K562 (cell line): Measurements from ENCODE around the gene COPS6. TPM values are rescaled to one million over a fixed set of nuclear protein-coding genes. Genes with fewer than 3 reads are reported as not detected.

Source experiments
- ATAC-seq: fragments of 200-7000 bp; cut with Tn5 transposase; 3 replicates; pipeline ENCODE4 v1.9.1; 2020; ENCODE audit warnings: moderate library complexity
- BruUV-seq: library from RNA; stranded (reverse); fragments of 400-500 nt; replicated peaks from 2 replicates; lab custom pipeline; 2021; lab: Mats Ljungman, UMichigan
- CTCF ChIA-PET: fragments of 300-600 bp; formaldehyde crosslinking; extraction: SDS; loops from one replicate; lab custom pipeline; 2021; ENCODE audit warnings: low intra/inter-chr PET ratio; lab: Yijun Ruan, JAX
- POLR2A ChIA-PET: fragments of 300-600, 350-650 bp; sonication (Branson Sonifier 250); formaldehyde crosslinking; extraction: SDS; loops from one replicate; lab custom pipeline; 2021; ENCODE audit warnings: antibody characterized with exemption, inconsistent platforms; lab: Yijun Ruan, JAX
- DNase-seq, 4 experiments: peaks; one replicate each; pipeline versions ENCODE4 v3.0.0 to v3.0.0-alpha.2; 2011 to 2018; ENCODE audit warnings: low spot score in 3 of 4, mixed read lengths in 3 of 4; ENCODE audit errors: extremely low read depth in 1 of 4
- FAIRE-seq: peaks from 2 replicates; lab custom pipeline; 2011; peaks lifted over from hg19 to GRCh38; lab: Jason Lieb, UNC
- H2AFZ ChIP-seq: 2 replicates; pipeline ENCODE4 v1.6.0; 2011; ENCODE audit warnings: low read depth, low read length, control low read depth, inconsistent platforms
- H3K27ac ChIP-seq: fragments of 200-600 bp; 3 replicates; pipeline ENCODE4 v1.8.0; 2011; ENCODE audit warnings: low read depth, mild to moderate bottlenecking, control low read depth, inconsistent platforms, low read length, moderate library complexity, mixed read lengths; ENCODE audit errors: extremely low read depth
- H3K27me3 ChIP-seq, 2 experiments: fragments of 300-600 bp in 1 of 2; 2 replicates in 1 of 2; 3 replicates in 1 of 2; pipeline versions ENCODE4 v1.6.0 to v1.8.0; 2011; ENCODE audit warnings: inconsistent platforms in 2 of 2, low read length in 2 of 2, mild to moderate bottlenecking in 1 of 2, mixed read lengths in 1 of 2, moderate library complexity in 1 of 2; ENCODE audit not compliant: control insufficient read depth in 2 of 2, insufficient read depth in 2 of 2
- H3K36me3 ChIP-seq: fragments of 300-600 bp; 3 replicates; pipeline ENCODE4 v1.8.0; 2011; ENCODE audit warnings: mild to moderate bottlenecking, low read length, inconsistent platforms; ENCODE audit not compliant: control insufficient read depth, insufficient read depth
- H3K4me1 ChIP-seq, 2 experiments: fragments of 200-600 bp in 1 of 2; replicated peaks in 1 of 2; 2 replicates in 1 of 2; 3 replicates in 1 of 2; pipeline versions ENCODE4 v1.5.1 to v1.8.0; 2011; ENCODE audit warnings: inconsistent platforms in 2 of 2, low read length in 2 of 2, mild to moderate bottlenecking in 1 of 2, mixed read lengths in 1 of 2, moderate library complexity in 1 of 2; ENCODE audit not compliant: control insufficient read depth in 2 of 2, insufficient read depth in 2 of 2
- H3K4me2 ChIP-seq: 2 replicates; pipeline ENCODE4 v1.6.1; 2011; ENCODE audit warnings: low read length, control low read depth, inconsistent platforms, mixed read lengths; ENCODE audit not compliant: insufficient read depth
- H3K4me3 ChIP-seq: fragments of 200-600 bp; sonication (generic), shearing (Covaris generic); 2 replicates; pipeline ENCODE4 v1.5.1; 2016; ENCODE audit warnings: control low read depth, inconsistent platforms
- H3K79me2 ChIP-seq: fragments of 200-600 bp; 3 replicates; pipeline ENCODE4 v1.8.0; 2011; ENCODE audit warnings: low read length, inconsistent platforms; ENCODE audit not compliant: control insufficient read depth, insufficient read depth
- H3K9ac ChIP-seq, 2 experiments: 2 replicates each; pipeline versions ENCODE4 v1.6.0 to v1.6.1; 2011; ENCODE audit warnings: low read depth in 2 of 2, low read length in 2 of 2, control low read depth in 1 of 2, inconsistent platforms in 1 of 2, mild to moderate bottlenecking in 1 of 2, mixed read lengths in 1 of 2; ENCODE audit not compliant: insufficient read depth in 1 of 2
- H3K9me1 ChIP-seq: one replicate; pipeline ENCODE4 v1.6.0; 2011; ENCODE audit warnings: inconsistent platforms, mild to moderate bottlenecking, low read length, moderate library complexity; ENCODE audit not compliant: control insufficient read depth, insufficient read depth
- H3K9me3 ChIP-seq: replicated peaks from 2 replicates; pipeline ENCODE4 v1.5.1; 2011; ENCODE audit warnings: low read depth, low read length, inconsistent platforms; ENCODE audit not compliant: control insufficient read depth, insufficient read depth
- H4K20me1 ChIP-seq: replicated peaks from 2 replicates; pipeline ENCODE4 v1.6.1; 2011; ENCODE audit warnings: low read length, inconsistent platforms, mixed read lengths; ENCODE audit not compliant: control insufficient read depth, insufficient read depth
- BCOR ChIP-seq: fragments of 450-650 bp; IDR thresholded peaks from 2 replicates; pipeline ENCODE4 v1.6.1; 2016
- CBFB ChIP-seq: sonication (generic); formaldehyde crosslinking; IDR thresholded peaks from 2 replicates; pipeline ENCODE4 v1.4.0; 2020; ENCODE audit warnings: mild to moderate bottlenecking, missing genetic modification reagents
- GATA2 ChIP-seq: sonication (generic); formaldehyde crosslinking; IDR thresholded peaks from 2 replicates; pipeline ENCODE4 v1.4.0; 2020; ENCODE audit warnings: mild to moderate bottlenecking, missing genetic modification reagents
- HDGF ChIP-seq: fragments of 450-650 bp; IDR thresholded peaks from 2 replicates; pipeline ENCODE4 v1.6.1; 2016
- HNRNPL ChIP-seq: fragments of 200-400 bp; formaldehyde crosslinking; IDR thresholded peaks from 2 replicates; pipeline ENCODE4 v1.6.1; 2017; ENCODE audit warnings: low read depth, mild to moderate bottlenecking, low read length
- KDM1A ChIP-seq, 2 experiments: fragments of 450-650 bp; IDR thresholded peaks; 2 replicates each; pipeline ENCODE4 v1.6.1; 2016; ENCODE audit warnings: mild to moderate bottlenecking in 2 of 2
- MIER1 ChIP-seq: fragments of 450-650 bp; IDR thresholded peaks from 2 replicates; pipeline ENCODE4 v1.6.1; 2016; ENCODE audit warnings: antibody characterized with exemption, mild to moderate bottlenecking, low read depth
- RBM25 ChIP-seq: fragments of 200-400 bp; formaldehyde crosslinking; IDR thresholded peaks from 2 replicates; pipeline ENCODE4 v1.6.1; 2018; ENCODE audit warnings: low read length, low read depth, moderate library complexity; ENCODE audit not compliant: severe bottlenecking
- SMARCE1 ChIP-seq: fragments of 450-650 bp; IDR thresholded peaks from 2 replicates; pipeline ENCODE4 v1.7.1; 2016; ENCODE audit warnings: mild to moderate bottlenecking
- SREBF2 ChIP-seq: sonication (generic); formaldehyde crosslinking; IDR thresholded peaks from 2 replicates; pipeline ENCODE4 v1.4.0; 2020; ENCODE audit warnings: mild to moderate bottlenecking, missing genetic modification reagents
- ZC3H4 ChIP-seq: sonication (generic); formaldehyde crosslinking; IDR thresholded peaks from 2 replicates; pipeline ENCODE4 v1.9.0; 2021; ENCODE audit warnings: missing genetic modification reagents, borderline replicate concordance
- ZNF121 ChIP-seq: sonication (generic); formaldehyde crosslinking; conservative IDR thresholded peaks from 2 replicates; pipeline ENCODE4 v1.8.0; 2022; ENCODE audit warnings: missing genetic modification reagents
- WGBS: fragments of 100-300 bp; shearing (Covaris generic); methylation state at CpG from one replicate; pipeline ENCODE4 v1.1.6; 2016; ENCODE audit warnings: low coverage, mixed read lengths; ENCODE audit not compliant: insufficient coverage; ENCODE audit errors: missing lambda C conversion rate; 5-methylcytosine and 5-hydroxymethylcytosine counted together
- in situ Hi-C: fragments of 300-500 bp; cut with MboI; formaldehyde crosslinking; loops from 4 replicates; pipeline ENCODE4 v1.15.0; 2018; ENCODE audit warnings: inconsistent platforms, mixed read lengths
- intact Hi-C: fragments of 100-400 bp; cut with micrococcal nuclease; formaldehyde crosslinking; loops from 2 replicates; pipeline ENCODE4 v1.14.2; 2022
- polyA plus RNA-seq, 8 experiments: library from polyadenylated mRNA; depleted of rRNA in 4 of 8; stranded (reverse) in 5 of 8; unstranded in 3 of 8; fragments of >200 nt; fragmentation: Nextera tagmentation in 2 of 8; fragmentation: Illumina TruSeq in 1 of 8; extraction: Ambion mirVana in 2 of 8; extraction: Trizol in 1 of 8; gene quantifications; 2 replicates each; pipeline versions ENCODE4 v1.2.1 to v1.2.3, GENCODE V29; 2011 to 2014; ENCODE audit warnings: inconsistent platforms in 1 of 8, missing spikeins in 1 of 8
- total RNA-seq, 7 experiments: library from RNA; depleted of rRNA in 6 of 7; stranded (reverse); fragments of >200 nt in 6 of 7; fragmentation: Illumina TruSeq in 2 of 7; extraction: Trizol in 2 of 7; gene quantifications; 2 replicates each; pipeline versions ENCODE4 v1.2.1 to v1.2.3, GENCODE V29; 2011 to 2021; ENCODE audit warnings: low replicate concordance in 1 of 7
- TF ChIP-seq, protein P1 (sequence below): sonication (generic); formaldehyde crosslinking; IDR thresholded peaks from 2 replicates; pipeline ENCODE4 v1.8.1; 2023; ENCODE audit warnings: missing genetic modification reagents, mild to moderate bottlenecking, borderline replicate concordance
- TF ChIP-seq, protein P2 (sequence below), 2 experiments: fragments of 450-650 bp; IDR thresholded peaks; 2 replicates each; pipeline ENCODE4 v1.6.1; 2018; ENCODE audit warnings: mild to moderate bottlenecking in 2 of 2, low read depth in 1 of 2; ENCODE audit not compliant: partially characterized antibody in 2 of 2

Gene COPS6
- total and polyA plus RNA-seq, 9 of the 15 experiments (the other 6 are each of a cell fraction or from before 2014, with no cell fraction given): 63.0 to 331 (median 168) TPM

DNA sequence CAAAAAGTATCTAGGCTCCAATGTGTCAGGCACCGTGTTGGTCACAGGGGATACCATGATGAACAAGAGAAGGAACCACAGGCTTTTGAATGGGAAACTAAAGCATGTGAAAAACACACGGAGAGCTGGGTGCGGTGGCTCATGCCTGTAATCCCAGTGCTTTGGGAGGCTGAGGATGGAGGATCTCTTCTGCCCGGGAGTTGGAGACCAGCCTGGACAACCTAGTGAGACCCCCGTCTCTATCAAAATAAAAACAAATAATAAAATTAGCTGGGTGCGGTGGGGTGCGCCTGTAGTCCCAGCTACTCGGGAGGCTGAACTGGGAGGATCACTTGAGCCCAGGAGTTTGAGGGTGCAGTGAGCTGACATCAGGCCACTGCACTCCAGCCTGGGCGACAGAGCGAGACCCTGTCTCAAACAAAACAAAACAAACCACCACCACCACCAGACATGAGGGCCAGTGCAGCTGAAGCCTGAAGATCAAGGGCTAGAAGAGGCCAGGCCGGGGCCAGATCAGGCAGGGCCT lies 611 bp upstream of the COPS6 start:
- intact Hi-C loops: no loop called here
- Histone ChIP-seq H2AFZ (peak overlapping the region; percentile 93), H3K27ac (peak overlapping the region; percentile 97), H3K4me2 (peak overlapping the region; percentile 96), H3K4me1 (peaks cover 26 to 28% of the 10 kb centered on the region in 2 experiments), H3K4me3 (peak overlapping the region; percentile 87), H3K27me3 (no peaks in the 10 kb centered on the region), H3K9me1 (no peaks in the 10 kb centered on the region), H3K9ac (peak overlapping the region; percentile 96 to 97), H3K36me3 (peaks cover 34% of the 10 kb centered on the region), H4K20me1 (peaks cover 13% of the 10 kb centered on the region; the same call in 1 of the 2 replicates), H3K79me2 (peaks cover 19% of the 10 kb centered on the region), H3K9me3 (no peaks in the 10 kb centered on the region)
- CTCF ChIA-PET: interaction anchor here (0.6 kb wide), 1 partner anchor 45 kb away, joined by 3 read pairs; no protein-coding TSS in a partner anchor
- in situ Hi-C loops: no loop called here
- POLR2A ChIA-PET: interaction anchor here (0.7 to 7.9 kb wide), 5 partner anchors 9 to 593 kb away, joined by 3 to 115 read pairs (median 3); partner anchors contain the start of genes AP4M1 and MCM7
- no peak; the same call in 2 of the 3 replicates for ATAC-seq
- TSS peak; percentile 39 for BruUV-seq
- no peak for DNase-seq
- WGBS: 72% methylated on average over 11 of the region's 11 CpGs
- FAIRE-seq: no peak
- TF ChIP-seq SMARCE1 (peak; percentile 34; the same call in 1 of the 2 replicates), CBFB (CRISPR knock-in tag) (peak; percentile 45; the same call in 1 of the 2 replicates), ZNF121 (CRISPR knock-in tag) (peak; percentile 76), KDM1A (IDR thresholded peaks at IDR 0.05) (peak in 1 of 2 experiments; percentile 47; a peak in 1 of 4 replicates), GATA2 (0 out of 2 replicates have a peak, but pooled peaks have one; percentile 26), RBM25 (peak; percentile 19), MIER1 (peak; percentile 51; the same call in 1 of the 2 replicates), BCOR (peak; percentile 69), HDGF (peak; percentile 65; the same call in 1 of the 2 replicates), ZC3H4 (peak; percentile 78; the same call in 1 of the 2 replicates), SREBF2 (CRISPR knock-in tag) (0 out of 2 replicates have a peak, but pooled peaks have one; percentile 29), HNRNPL (no peak)
- TF ChIP-seq, protein P1, sequence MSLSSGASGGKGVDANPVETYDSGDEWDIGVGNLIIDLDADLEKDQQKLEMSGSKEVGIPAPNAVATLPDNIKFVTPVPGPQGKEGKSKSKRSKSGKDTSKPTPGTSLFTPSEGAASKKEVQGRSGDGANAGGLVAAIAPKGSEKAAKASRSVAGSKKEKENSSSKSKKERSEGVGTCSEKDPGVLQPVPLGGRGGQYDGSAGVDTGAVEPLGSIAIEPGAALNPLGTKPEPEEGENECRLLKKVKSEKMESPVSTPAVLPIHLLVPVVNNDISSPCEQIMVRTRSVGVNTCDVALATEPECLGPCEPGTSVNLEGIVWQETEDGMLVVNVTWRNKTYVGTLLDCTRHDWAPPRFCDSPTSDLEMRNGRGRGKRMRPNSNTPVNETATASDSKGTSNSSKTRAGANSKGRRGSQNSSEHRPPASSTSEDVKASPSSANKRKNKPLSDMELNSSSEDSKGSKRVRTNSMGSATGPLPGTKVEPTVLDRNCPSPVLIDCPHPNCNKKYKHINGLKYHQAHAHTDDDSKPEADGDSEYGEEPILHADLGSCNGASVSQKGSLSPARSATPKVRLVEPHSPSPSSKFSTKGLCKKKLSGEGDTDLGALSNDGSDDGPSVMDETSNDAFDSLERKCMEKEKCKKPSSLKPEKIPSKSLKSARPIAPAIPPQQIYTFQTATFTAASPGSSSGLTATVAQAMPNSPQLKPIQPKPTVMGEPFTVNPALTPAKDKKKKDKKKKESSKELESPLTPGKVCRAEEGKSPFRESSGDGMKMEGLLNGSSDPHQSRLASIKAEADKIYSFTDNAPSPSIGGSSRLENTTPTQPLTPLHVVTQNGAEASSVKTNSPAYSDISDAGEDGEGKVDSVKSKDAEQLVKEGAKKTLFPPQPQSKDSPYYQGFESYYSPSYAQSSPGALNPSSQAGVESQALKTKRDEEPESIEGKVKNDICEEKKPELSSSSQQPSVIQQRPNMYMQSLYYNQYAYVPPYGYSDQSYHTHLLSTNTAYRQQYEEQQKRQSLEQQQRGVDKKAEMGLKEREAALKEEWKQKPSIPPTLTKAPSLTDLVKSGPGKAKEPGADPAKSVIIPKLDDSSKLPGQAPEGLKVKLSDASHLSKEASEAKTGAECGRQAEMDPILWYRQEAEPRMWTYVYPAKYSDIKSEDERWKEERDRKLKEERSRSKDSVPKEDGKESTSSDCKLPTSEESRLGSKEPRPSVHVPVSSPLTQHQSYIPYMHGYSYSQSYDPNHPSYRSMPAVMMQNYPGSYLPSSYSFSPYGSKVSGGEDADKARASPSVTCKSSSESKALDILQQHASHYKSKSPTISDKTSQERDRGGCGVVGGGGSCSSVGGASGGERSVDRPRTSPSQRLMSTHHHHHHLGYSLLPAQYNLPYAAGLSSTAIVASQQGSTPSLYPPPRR: no peak
- TF ChIP-seq, protein P2, sequence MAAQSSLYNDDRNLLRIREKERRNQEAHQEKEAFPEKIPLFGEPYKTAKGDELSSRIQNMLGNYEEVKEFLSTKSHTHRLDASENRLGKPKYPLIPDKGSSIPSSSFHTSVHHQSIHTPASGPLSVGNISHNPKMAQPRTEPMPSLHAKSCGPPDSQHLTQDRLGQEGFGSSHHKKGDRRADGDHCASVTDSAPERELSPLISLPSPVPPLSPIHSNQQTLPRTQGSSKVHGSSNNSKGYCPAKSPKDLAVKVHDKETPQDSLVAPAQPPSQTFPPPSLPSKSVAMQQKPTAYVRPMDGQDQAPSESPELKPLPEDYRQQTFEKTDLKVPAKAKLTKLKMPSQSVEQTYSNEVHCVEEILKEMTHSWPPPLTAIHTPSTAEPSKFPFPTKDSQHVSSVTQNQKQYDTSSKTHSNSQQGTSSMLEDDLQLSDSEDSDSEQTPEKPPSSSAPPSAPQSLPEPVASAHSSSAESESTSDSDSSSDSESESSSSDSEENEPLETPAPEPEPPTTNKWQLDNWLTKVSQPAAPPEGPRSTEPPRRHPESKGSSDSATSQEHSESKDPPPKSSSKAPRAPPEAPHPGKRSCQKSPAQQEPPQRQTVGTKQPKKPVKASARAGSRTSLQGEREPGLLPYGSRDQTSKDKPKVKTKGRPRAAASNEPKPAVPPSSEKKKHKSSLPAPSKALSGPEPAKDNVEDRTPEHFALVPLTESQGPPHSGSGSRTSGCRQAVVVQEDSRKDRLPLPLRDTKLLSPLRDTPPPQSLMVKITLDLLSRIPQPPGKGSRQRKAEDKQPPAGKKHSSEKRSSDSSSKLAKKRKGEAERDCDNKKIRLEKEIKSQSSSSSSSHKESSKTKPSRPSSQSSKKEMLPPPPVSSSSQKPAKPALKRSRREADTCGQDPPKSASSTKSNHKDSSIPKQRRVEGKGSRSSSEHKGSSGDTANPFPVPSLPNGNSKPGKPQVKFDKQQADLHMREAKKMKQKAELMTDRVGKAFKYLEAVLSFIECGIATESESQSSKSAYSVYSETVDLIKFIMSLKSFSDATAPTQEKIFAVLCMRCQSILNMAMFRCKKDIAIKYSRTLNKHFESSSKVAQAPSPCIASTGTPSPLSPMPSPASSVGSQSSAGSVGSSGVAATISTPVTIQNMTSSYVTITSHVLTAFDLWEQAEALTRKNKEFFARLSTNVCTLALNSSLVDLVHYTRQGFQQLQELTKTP (IDR thresholded peaks at IDR 0.05; ENCODE audit: low read depth in 1 of 2, partially characterized antibody in 2 of 2): peak in 1 of 2 experiments; percentile 22
